CD14-positive monocyte (primary cell): ENCODE data around the gene BSG. TPM values are rescaled to one million over a fixed set of nuclear protein-coding genes. Genes with fewer than 3 reads are reported as not detected.

Experiments used
- DNase-seq, 3 donors: peaks; one replicate each; pipeline ENCODE4 v3.0.0-alpha.2; 2011 to 2022
- H2AFZ ChIP-seq: 2 replicates; pipeline ENCODE4 v1.6.0; 2012; ENCODE audit warnings: mild to moderate bottlenecking, low read depth, low read length, inconsistent platforms; ENCODE audit not compliant: insufficient read depth, poor library complexity, severe bottlenecking
- H3K27ac ChIP-seq, 2 donors: 1 replicate in 1 of 2; 2 replicates in 1 of 2; pipeline ENCODE4 v1.5.1; 2012 to 2013; ENCODE audit warnings: low read length in 2 of 2, control low read depth in 1 of 2, inconsistent platforms in 1 of 2, low read depth in 1 of 2, mild to moderate bottlenecking in 1 of 2
- H3K27me3 ChIP-seq, 2 donors: one replicate each; pipeline versions ENCODE4 v1.6.0 to v1.6.1; 2011 to 2013; ENCODE audit warnings: low read length in 2 of 2; ENCODE audit not compliant: control insufficient read depth in 2 of 2, insufficient read depth in 2 of 2
- H3K36me3 ChIP-seq, 2 donors: replicated peaks in 1 of 2; 1 replicate in 1 of 2; 2 replicates in 1 of 2; pipeline versions ENCODE4 v1.5.1 to v1.6.1; 2012 to 2013; ENCODE audit warnings: low read length in 2 of 2, control low read depth in 1 of 2, inconsistent platforms in 1 of 2, mild to moderate bottlenecking in 1 of 2; ENCODE audit not compliant: insufficient read depth in 2 of 2, control insufficient read depth in 1 of 2
- H3K4me1 ChIP-seq, 2 donors: 1 replicate in 1 of 2; 2 replicates in 1 of 2; pipeline versions ENCODE4 v1.5.1 to v1.6.1; 2012 to 2013; ENCODE audit warnings: low read length in 2 of 2, control low read depth in 1 of 2, inconsistent platforms in 1 of 2, mild to moderate bottlenecking in 1 of 2, moderate library complexity in 1 of 2; ENCODE audit not compliant: insufficient read depth in 2 of 2, control insufficient read depth in 1 of 2
- H3K4me2 ChIP-seq: replicated peaks from 2 replicates; pipeline ENCODE3; 2012; ENCODE audit warnings: low read length, moderate library complexity, mild to moderate bottlenecking; ENCODE audit not compliant: poor library complexity, severe bottlenecking; ENCODE audit errors: extremely low read depth
- H3K4me3 ChIP-seq, 3 experiments: fragments of 200-600 bp in 1 of 3; sonication (generic) in 1 of 3; replicated peaks in 1 of 3; 1 replicate in 2 of 3; 2 replicates in 1 of 3; pipeline ENCODE4 v1.5.1; 2011 to 2013; ENCODE audit warnings: low read length in 3 of 3, mild to moderate bottlenecking in 3 of 3, control low read depth in 2 of 3, low read depth in 2 of 3, inconsistent platforms in 1 of 3, moderate library complexity in 1 of 3
- H3K79me2 ChIP-seq: 2 replicates; pipeline ENCODE4 v1.6.0; 2012; ENCODE audit warnings: mild to moderate bottlenecking, control low read depth, inconsistent platforms, low read length, moderate library complexity; ENCODE audit not compliant: insufficient read depth
- H3K9ac ChIP-seq: 2 replicates; pipeline ENCODE4 v1.6.0; 2017; ENCODE audit warnings: low read length, mild to moderate bottlenecking; ENCODE audit not compliant: insufficient read depth, poor library complexity, severe bottlenecking
- H3K9me3 ChIP-seq, 2 donors: replicated peaks in 1 of 2; 1 replicate in 1 of 2; 2 replicates in 1 of 2; pipeline versions ENCODE4 v1.5.1 to v1.6.1; 2012 to 2013; ENCODE audit warnings: low read length in 2 of 2, control low read depth in 1 of 2; ENCODE audit not compliant: control insufficient read depth in 1 of 2, insufficient read depth in 1 of 2
- H4K20me1 ChIP-seq: 2 replicates; pipeline ENCODE4 v1.6.0; 2012; ENCODE audit warnings: mild to moderate bottlenecking, low read length, control low read depth, moderate library complexity; ENCODE audit not compliant: insufficient read depth
- H3K27ac Mint-ChIP-seq, 7 donors: one replicate each; pipeline ENCODE4 v1.8.0; 2020; ENCODE audit warnings: mild to moderate bottlenecking in 7 of 7, mixed read lengths in 7 of 7, moderate library complexity in 6 of 7, inconsistent platforms in 2 of 7
- H3K27me3 Mint-ChIP-seq, 3 donors: one replicate each; pipeline ENCODE4 v1.8.0; 2021 to 2022; ENCODE audit warnings: low read depth in 3 of 3, mild to moderate bottlenecking in 3 of 3, mixed read lengths in 3 of 3, moderate library complexity in 3 of 3, inconsistent platforms in 1 of 3
- H3K36me3 Mint-ChIP-seq, 2 donors: one replicate each; pipeline ENCODE4 v1.8.0; 2020; ENCODE audit warnings: mixed read lengths in 2 of 2, inconsistent platforms in 1 of 2, mild to moderate bottlenecking in 1 of 2
- H3K4me1 Mint-ChIP-seq: one replicate; pipeline ENCODE4 v1.8.0; 2020; ENCODE audit warnings: mild to moderate bottlenecking, mixed read lengths
- H3K4me3 Mint-ChIP-seq, 2 donors: one replicate each; pipeline ENCODE4 v1.8.0; 2020; ENCODE audit warnings: mild to moderate bottlenecking in 2 of 2, mixed read lengths in 2 of 2, moderate library complexity in 1 of 2
- H3K9me3 Mint-ChIP-seq, 7 donors: one replicate each; pipeline ENCODE4 v1.8.0; 2020 to 2022; ENCODE audit warnings: mixed read lengths in 7 of 7, mild to moderate bottlenecking in 6 of 7, moderate library complexity in 6 of 7, inconsistent platforms in 2 of 7
- WGBS: methylation state at CpG from one replicate; pipeline ENCODE4 v1.1.5; 2013; ENCODE audit warnings: missing lambda C conversion rate; ENCODE audit not compliant: insufficient coverage; 5-methylcytosine and 5-hydroxymethylcytosine counted together
- intact Hi-C, 2 donors: fragments of 100-400 bp; cut with micrococcal nuclease; formaldehyde crosslinking; loops; one replicate each; pipeline versions ENCODE4 v1.15.0 to v1.15.1; 2023
- polyA plus RNA-seq, 3 donors: library from polyadenylated mRNA; depleted of rRNA in 1 of 3; unstranded in 2 of 3; stranded (reverse) in 1 of 3; fragments of 300-500 nt in 2 of 3; fragments of >200 nt in 1 of 3; fragmentation: Illumina TruSeq in 2 of 3; gene quantifications; 1 replicate in 2 of 3; 2 replicates in 1 of 3; pipeline ENCODE4 v1.2.3, GENCODE V29; 2012 to 2021
- TF ChIP-seq, protein P1 (sequence below): fragments of 200-600 bp; IDR thresholded peaks from one replicate; pipeline ENCODE4 v1.8.0; 2022; ENCODE audit warnings: antibody characterized with exemption, mild to moderate bottlenecking

BSG gene
- polyA plus RNA-seq, 3 donors: 190 to 431 (median 364) TPM

GRCh38 chr19:534088-534487 lies 38.3 kb upstream of the BSG start:
- H3K9me3 ChIP-seq: no peaks in the 10 kb centered on the region
- H3K27me3 ChIP-seq: no peaks in the 10 kb centered on the region
- peaks cover 32 to 39% of the 10 kb centered on the region in 2 donors for H3K36me3 ChIP-seq
- Mint-ChIP-seq H3K36me3 (peaks cover 22 to 36% of the 10 kb centered on the region in 2 donors), H3K4me1 (peaks cover 21% of the 10 kb centered on the region), H3K4me3 (peak overlapping the region in 1 of 2 donors; percentile 30), H3K27ac (peak overlapping the region in 3 of 7 donors; percentile 75 to 92 (median 89)), H3K27me3 (peaks cover 0 to 2% (median 1%) of the 10 kb centered on the region in 3 donors), H3K9me3 (no peaks in the 10 kb centered on the region)
- H3K4me3 ChIP-seq: peak overlapping the region in 1 of 3 experiments; percentile 91
- intact Hi-C loops: loop anchor here in 1 of 2 donors (5.0 to 10.0 kb wide), 2 partner anchors 38 to 101 kb away; partner anchors contain the start of genes BSG, FGF22 and POLRMT
- peaks cover 24 to 27% of the 10 kb centered on the region in 2 donors for H3K4me1 ChIP-seq
- no peak for DNase-seq
- TF ChIP-seq, protein P1, sequence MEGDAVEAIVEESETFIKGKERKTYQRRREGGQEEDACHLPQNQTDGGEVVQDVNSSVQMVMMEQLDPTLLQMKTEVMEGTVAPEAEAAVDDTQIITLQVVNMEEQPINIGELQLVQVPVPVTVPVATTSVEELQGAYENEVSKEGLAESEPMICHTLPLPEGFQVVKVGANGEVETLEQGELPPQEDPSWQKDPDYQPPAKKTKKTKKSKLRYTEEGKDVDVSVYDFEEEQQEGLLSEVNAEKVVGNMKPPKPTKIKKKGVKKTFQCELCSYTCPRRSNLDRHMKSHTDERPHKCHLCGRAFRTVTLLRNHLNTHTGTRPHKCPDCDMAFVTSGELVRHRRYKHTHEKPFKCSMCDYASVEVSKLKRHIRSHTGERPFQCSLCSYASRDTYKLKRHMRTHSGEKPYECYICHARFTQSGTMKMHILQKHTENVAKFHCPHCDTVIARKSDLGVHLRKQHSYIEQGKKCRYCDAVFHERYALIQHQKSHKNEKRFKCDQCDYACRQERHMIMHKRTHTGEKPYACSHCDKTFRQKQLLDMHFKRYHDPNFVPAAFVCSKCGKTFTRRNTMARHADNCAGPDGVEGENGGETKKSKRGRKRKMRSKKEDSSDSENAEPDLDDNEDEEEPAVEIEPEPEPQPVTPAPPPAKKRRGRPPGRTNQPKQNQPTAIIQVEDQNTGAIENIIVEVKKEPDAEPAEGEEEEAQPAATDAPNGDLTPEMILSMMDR: no peak
- peaks cover 41% of the 10 kb centered on the region for H3K79me2 ChIP-seq
- H3K4me2 ChIP-seq: peak overlapping the region; percentile 91
- peak overlapping the region; percentile 90 for H3K9ac ChIP-seq
- WGBS: 91% methylated on average over 7 of the region's 14 CpGs
- peak overlapping the region; percentile 64 to 90 for H3K27ac ChIP-seq
- no peak overlapping the region for H2AFZ ChIP-seq
- H4K20me1 ChIP-seq: peaks cover 67% of the 10 kb centered on the region

GRCh38 chr19:535017-535835 lies 37.2 kb upstream of the BSG start:
- Mint-ChIP-seq H3K27ac (peak overlapping the region in 2 of 7 donors; percentile 42 to 69), H3K9me3 (no peaks in the 10 kb centered on the region), H3K36me3 (peaks cover 24 to 42% of the 10 kb centered on the region in 2 donors), H3K4me1 (peaks cover 18% of the 10 kb centered on the region), H3K27me3 (no peaks in the 10 kb centered on the region), H3K4me3 (no peak overlapping the region)
- Histone ChIP-seq H3K4me3 (no peak overlapping the region), H2AFZ (no peak overlapping the region), H3K27ac (peak overlapping the region in 1 of 2 donors; percentile 42), H3K4me2 (no peak overlapping the region), H3K9ac (no peak overlapping the region), H3K36me3 (peaks cover 39 to 45% of the 10 kb centered on the region in 2 donors), H3K79me2 (peaks cover 41% of the 10 kb centered on the region), H3K4me1 (peaks cover 24 to 27% of the 10 kb centered on the region in 2 donors), H3K27me3 (no peaks in the 10 kb centered on the region), H3K9me3 (no peaks in the 10 kb centered on the region), H4K20me1 (peaks cover 70% of the 10 kb centered on the region)
- intact Hi-C loops: loop anchor here in 1 of 2 donors (10.0 kb wide), 1 partner anchor 100 kb away; the partner anchor contains the start of genes FGF22 and POLRMT
- DNase-seq: no peak
- WGBS: 87% methylated on average over 15 of the region's 16 CpGs
- TF ChIP-seq, protein P1: no peak
